C4-2B (cell line): ENCODE data around the gene GPC2.

Source experiments
- H3K27ac ChIP-seq: fragments of 450-650 bp; 2 replicates; pipeline ENCODE4 v1.5.1; 2017
- CTCF ChIP-seq: fragments of 450-650 bp; conservative IDR thresholded peaks from 2 replicates; pipeline ENCODE4 v1.5.1; 2017; ENCODE audit warnings: mild to moderate bottlenecking
- ZFX ChIP-seq: fragments of 450-650 bp; IDR thresholded peaks from 2 replicates; pipeline ENCODE4 v1.6.1; 2017

The GPC2 gene

GRCh38 chr7:100158229-100159098 is 18.7 kb downstream of the GPC2 start, which contains the start of gene TRAPPC14:
TRAPPC14 (minus strand) TSS chr7:100158723; CDS start chr7:100158499, 224 bp downstream.
- peak within 1 kb of the TSS; percentile 85 for H3K27ac ChIP-seq
- TF ChIP-seq ZFX: peak; percentile 74; the same call in 1 of the 2 replicates
- TF ChIP-seq CTCF: no peak

DNA sequence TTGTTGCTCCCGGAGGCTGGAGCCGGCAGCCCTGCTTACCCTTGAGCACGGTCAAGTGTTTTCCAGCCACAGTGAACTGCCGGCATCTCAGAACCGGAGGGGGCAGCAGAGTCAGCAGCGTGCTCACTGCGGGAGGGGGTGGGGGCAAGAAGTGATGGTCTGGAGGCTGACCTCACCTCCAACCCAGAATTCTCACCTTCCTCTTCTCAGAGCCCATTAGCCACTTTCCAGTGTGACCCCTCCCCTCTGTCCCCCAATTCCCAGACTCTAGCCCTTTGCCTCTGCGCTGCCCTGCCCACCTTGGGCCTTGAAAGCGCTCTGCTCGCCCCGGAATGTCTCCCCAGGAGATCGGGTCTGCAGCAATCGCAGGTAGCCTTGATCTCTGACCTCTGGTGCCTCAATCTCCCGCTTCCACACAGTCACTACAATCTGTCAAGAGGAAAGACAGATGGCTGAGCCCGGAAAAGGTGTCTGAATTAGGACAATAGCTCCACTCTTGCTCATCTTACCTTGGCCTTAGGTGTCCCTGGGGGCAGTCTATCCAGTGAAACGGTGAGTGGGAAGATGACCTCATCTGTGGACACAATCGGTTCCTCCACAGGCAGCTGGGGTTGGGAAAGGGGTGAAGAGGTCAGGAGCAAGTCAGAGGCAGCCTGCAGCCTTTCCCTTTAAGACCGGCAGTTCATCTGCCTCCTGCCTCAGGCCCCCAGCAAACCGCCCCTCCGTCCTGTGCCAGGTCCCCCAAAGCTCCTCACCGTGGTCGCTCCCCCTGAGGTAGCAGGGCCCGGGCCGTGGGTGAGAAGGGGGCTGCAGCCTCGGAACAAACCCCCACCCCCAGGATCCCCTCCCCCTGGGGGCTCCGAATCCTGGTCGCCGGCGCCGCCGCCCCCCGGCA is 19.6 kb downstream of the GPC2 start:
- H3K27ac ChIP-seq: peak overlapping the region; percentile 85
- TF ChIP-seq ZFX: no peak
- no peak for TF ChIP-seq CTCF

DNA sequence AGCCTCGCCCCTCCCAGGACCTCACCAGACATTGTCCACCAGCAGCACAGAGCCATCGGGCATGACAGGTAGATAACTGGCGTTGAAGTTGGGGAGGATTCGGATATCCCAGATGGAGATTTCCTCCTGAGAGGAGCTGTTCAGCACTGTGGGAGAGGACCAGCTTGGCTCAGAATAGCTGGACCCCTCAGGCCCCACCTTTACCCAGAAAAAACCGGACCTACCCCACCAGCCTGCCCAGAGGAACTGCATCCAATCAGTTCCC is 20.2 kb downstream of the GPC2 start:
- TF ChIP-seq CTCF (no peak), ZFX (no peak)
- H3K27ac ChIP-seq: no peak overlapping the region

DNA sequence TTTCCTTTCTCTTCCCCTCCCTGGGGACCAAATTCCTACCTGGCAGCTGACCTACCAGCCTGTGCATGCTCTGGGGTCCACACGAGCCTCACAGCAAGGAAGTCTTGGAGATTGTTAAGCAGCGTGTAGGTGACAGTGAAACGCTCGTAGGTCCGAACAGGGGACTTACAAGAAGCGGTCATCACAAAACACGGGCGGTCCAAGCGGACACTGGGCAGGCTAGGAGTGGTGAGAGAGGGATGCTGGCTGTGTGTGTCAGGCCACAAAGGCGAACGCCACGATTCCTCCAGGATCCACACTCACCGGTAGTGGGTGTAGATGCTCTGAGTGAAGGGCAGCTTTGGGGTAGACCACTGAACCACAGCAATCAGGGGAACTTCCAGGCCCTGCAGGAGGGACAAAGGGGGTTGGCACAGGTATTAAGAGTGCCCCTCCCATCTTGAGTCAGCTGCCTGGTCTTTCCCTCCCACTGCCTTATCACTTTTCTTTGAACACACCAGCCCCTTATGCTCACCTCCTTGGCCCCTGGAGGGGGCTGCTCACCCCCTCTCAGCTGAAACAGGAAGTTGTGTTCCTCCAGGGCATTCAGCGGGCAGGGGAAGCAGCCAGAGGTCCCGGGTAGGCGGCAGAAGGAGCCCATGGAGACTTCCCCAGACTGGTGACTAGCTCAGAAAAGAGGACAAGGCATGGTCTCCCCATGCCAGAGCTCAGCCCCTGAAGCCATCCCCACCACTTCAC is 20.7 kb downstream of the GPC2 start:
- TF ChIP-seq CTCF: no peak
- no peak for TF ChIP-seq ZFX
- no peak overlapping the region for H3K27ac ChIP-seq

- TF ChIP-seq CTCF: no peak
- no peak for TF ChIP-seq ZFX
Measured at GRCh38 chr7:100155553-100156317, 21.4 kb downstream of the GPC2 start.

GRCh38 chr7:100154651-100155491 is 22.3 kb downstream of the GPC2 start:
- no peak for TF ChIP-seq ZFX
- no peak for TF ChIP-seq CTCF
- no peak overlapping the region for H3K27ac ChIP-seq

More at GRCh38 chr7:100155553-100156317, 21.4 kb downstream of the GPC2 start:
- no peak overlapping the region for H3K27ac ChIP-seq
